ENCODE data around the gene SIGLEC9. TPM values are rescaled to one million over a fixed set of nuclear protein-coding genes. Genes with fewer than 3 reads are reported as not detected.
A peak's percentile ranks its signal among the peaks of the same experiment; 100 is the strongest.

The SIGLEC9 gene
- total RNA-seq, 1 experiment from 2014 or later, result not detected

- Mint-ChIP-seq H3K9me3 (no peaks in the 10 kb centered on the region), H3K4me1 (peaks cover 17% of the 10 kb centered on the region), H3K36me3 (no peaks in the 10 kb centered on the region), H3K4me3 (no peak overlapping the region), H3K27me3 (ENCODE audit: low read depth) (no peaks in the 10 kb centered on the region), H3K27ac (no peak overlapping the region)
- no peak for TF ChIP-seq ESRRA (CRISPR knock-in tag; IDR thresholded peaks at IDR 0.05; ENCODE audit: borderline replicate concordance)
- TF ChIP-seq JUN (CRISPR knock-in tag; IDR thresholded peaks at IDR 0.05), result no peak
- no peak for TF ChIP-seq ZSCAN18 (CRISPR knock-in tag; IDR thresholded peaks at IDR 0.05)
- TF ChIP-seq, protein P1, sequence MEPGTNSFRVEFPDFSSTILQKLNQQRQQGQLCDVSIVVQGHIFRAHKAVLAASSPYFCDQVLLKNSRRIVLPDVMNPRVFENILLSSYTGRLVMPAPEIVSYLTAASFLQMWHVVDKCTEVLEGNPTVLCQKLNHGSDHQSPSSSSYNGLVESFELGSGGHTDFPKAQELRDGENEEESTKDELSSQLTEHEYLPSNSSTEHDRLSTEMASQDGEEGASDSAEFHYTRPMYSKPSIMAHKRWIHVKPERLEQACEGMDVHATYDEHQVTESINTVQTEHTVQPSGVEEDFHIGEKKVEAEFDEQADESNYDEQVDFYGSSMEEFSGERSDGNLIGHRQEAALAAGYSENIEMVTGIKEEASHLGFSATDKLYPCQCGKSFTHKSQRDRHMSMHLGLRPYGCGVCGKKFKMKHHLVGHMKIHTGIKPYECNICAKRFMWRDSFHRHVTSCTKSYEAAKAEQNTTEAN (CRISPR knock-in tag; IDR thresholded peaks at IDR 0.05), result no peak
- no peak for TF ChIP-seq ELF4 (CRISPR knock-in tag; IDR thresholded peaks at IDR 0.05; ENCODE audit: low read depth)
- no peak for TF ChIP-seq EMX1 (CRISPR knock-in tag; IDR thresholded peaks at IDR 0.05)
- no peak for TF ChIP-seq E2F1 (CRISPR knock-in tag; IDR thresholded peaks at IDR 0.05)
- no peak for TF ChIP-seq RORB (CRISPR knock-in tag; IDR thresholded peaks at IDR 0.05)
- no peak for TF ChIP-seq NR1H2 (CRISPR knock-in tag; IDR thresholded peaks at IDR 0.05)
- TF ChIP-seq PREB (CRISPR knock-in tag; IDR thresholded peaks at IDR 0.05; ENCODE audit: borderline replicate concordance), result no peak
- no peak for TF ChIP-seq ZNF532 (CRISPR knock-in tag; IDR thresholded peaks at IDR 0.05; ENCODE audit: borderline replicate concordance)
- ChIA-PET POLR2A (no interaction called here), CTCF (interaction anchor here (0.7 to 8.2 kb wide), 2 partner anchors 46 to 74 kb away, joined by 3 to 347 read pairs; partner anchors contain the start of gene KLK10)
- DNase-seq (ENCODE audit: low spot score) (no peak), ATAC-seq (no peak)
These were observed 31.6 kb upstream of the SIGLEC9 start for GRCh38 chr19:51093101-51093500.

GRCh38 chr19:51093510-51094345 lies 31.0 kb upstream of the SIGLEC9 start:
- TF ChIP-seq MAX (CRISPR knock-in tag; IDR thresholded peaks at IDR 0.05) (no peak), PRDM15 (CRISPR knock-in tag; IDR thresholded peaks at IDR 0.05) (peak; percentile 71)
- CTCF ChIA-PET, result interaction anchor here (0.6 to 8.2 kb wide), 53 partner anchors 7 to 390 kb away, joined by 3 to 347 read pairs (median 4); partner anchors contain the start of genes ACP4, CLEC11A, CTU1 and KLK10
- H3K27ac Mint-ChIP-seq, result no peak overlapping the region
- H3K4me1 Mint-ChIP-seq, result peaks cover 17% of the 10 kb centered on the region
- no peaks in the 10 kb centered on the region for H3K9me3 Mint-ChIP-seq
- DNase-seq (ENCODE audit: low spot score) (no peak), ATAC-seq (no peak)
- H3K27me3 Mint-ChIP-seq (ENCODE audit: low read depth), result no peaks in the 10 kb centered on the region
- H3K36me3 Mint-ChIP-seq, result no peaks in the 10 kb centered on the region
- H3K4me3 Mint-ChIP-seq, result no peak overlapping the region
- POLR2A ChIA-PET, result interaction anchor here (0.6 to 0.7 kb wide), 2 partner anchors 47 to 73 kb away, joined by 3 to 6 read pairs; no protein-coding TSS in a partner anchor
